GM12878 (cell line): ENCODE results near the gene PREB.

Experiments used
- CHD2 ChIP-seq: IDR thresholded peaks from 2 replicates; pipeline ENCODE4 v1.6.1; 2011; ENCODE audit warnings: low read depth, low read length, improper control_type of control experiment, borderline replicate concordance
- CTCF ChIP-seq, 3 experiments: IDR thresholded peaks in 2 of 3; conservative IDR thresholded peaks in 1 of 3; 2 replicates each; pipeline ENCODE4 v1.5.1; 2011; ENCODE audit warnings: low read depth in 3 of 3, low read length in 3 of 3, mild to moderate bottlenecking in 3 of 3, control low read depth in 2 of 3, moderate library complexity in 2 of 3, inconsistent platforms in 1 of 3, mixed read lengths in 1 of 3; ENCODE audit not compliant: control insufficient read depth in 2 of 3, insufficient read depth in 1 of 3; ENCODE audit errors: extremely low read depth in 1 of 3
- POLR2A ChIP-seq: IDR thresholded peaks from 2 replicates; pipeline ENCODE4 v1.6.1; 2011; ENCODE audit warnings: low read depth, mild to moderate bottlenecking, low read length
- POLR2AphosphoS5 ChIP-seq: IDR thresholded peaks from 2 replicates; pipeline ENCODE4 v1.6.1; 2011; ENCODE audit warnings: mild to moderate bottlenecking, low read length, inconsistent platforms

GRCh38 chr2:27145682-27146081, 11.2 kb upstream of the PREB start:
- no peak for TF ChIP-seq CTCF (IDR thresholded peaks at IDR 0.05 in 2 of 3, conservative IDR thresholded peaks at IDR 0.05 in 1 of 3; ENCODE audit: control insufficient read depth in 2 of 3, extremely low read depth in 1 of 3, insufficient read depth in 1 of 3, low read depth in 3 of 3, low read length in 3 of 3)
- TF ChIP-seq CHD2: no peak
- no peak for TF ChIP-seq POLR2AphosphoS5
- no peak for TF ChIP-seq POLR2A
